G401 (cell line): ENCODE data around the gene C11orf91. TPM values are rescaled to one million over a fixed set of nuclear protein-coding genes. Genes with fewer than 3 reads are reported as not detected.
A peak's percentile ranks its signal among the peaks of the same experiment; 100 is the strongest.
"Not testable (repeated sequence)": the region's sequence is repeated elsewhere in the genome, so short reads cannot be mapped to it uniquely, and the experiment has no call there.

Source experiments
- DNase-seq: peaks from one replicate; pipeline ENCODE4 v3.0.0-alpha.2; 2015; ENCODE audit warnings: low spot score
- in situ Hi-C: cut with HindIII; loops from 2 replicates; pipeline ENCODE4 v1.10.0; 2016; ENCODE audit warnings: low sequenced_read_pairs, mixed read lengths
- total RNA-seq: library from RNA; depleted of rRNA; stranded (reverse); fragments of >200 nt; shearing (Covaris generic); gene quantifications from 2 replicates; pipeline ENCODE4 v1.2.3, GENCODE V29; 2014

C11orf91 gene
- total RNA-seq, 1 experiment from 2014 or later = not detected

DNA sequence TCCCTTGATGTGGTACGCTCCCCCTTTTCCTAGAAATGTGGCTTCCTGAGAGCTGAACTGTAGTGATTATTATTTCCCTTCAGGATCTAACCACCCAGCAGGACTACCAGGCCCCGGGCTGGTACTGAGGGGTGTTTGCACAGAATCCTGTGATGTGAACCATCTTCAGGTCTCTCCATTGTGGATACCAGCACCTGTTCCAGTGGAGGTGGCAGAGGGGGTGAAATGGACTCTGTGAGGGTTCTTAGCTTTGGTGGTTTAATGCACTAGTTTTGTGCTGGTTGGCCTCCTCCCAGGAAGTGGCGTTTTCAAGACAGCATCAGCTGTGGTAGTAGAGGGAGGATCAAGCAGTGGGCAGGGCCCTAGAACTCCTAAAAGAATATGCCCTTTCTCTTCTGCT is 18.6 kb downstream of the C11orf91 start:
- DNase-seq = no peak
- in situ Hi-C loops = no loop called here

GRCh38 chr11:33678616-33679015 is 22.0 kb downstream of the C11orf91 start:
- in situ Hi-C loops, DNase-seq: not testable (repeated sequence)

- in situ Hi-C loops = no loop called here
- no peak for DNase-seq
Measured at GRCh38 chr11:33674035-33674814, 26.4 kb downstream of the C11orf91 start.

DNA sequence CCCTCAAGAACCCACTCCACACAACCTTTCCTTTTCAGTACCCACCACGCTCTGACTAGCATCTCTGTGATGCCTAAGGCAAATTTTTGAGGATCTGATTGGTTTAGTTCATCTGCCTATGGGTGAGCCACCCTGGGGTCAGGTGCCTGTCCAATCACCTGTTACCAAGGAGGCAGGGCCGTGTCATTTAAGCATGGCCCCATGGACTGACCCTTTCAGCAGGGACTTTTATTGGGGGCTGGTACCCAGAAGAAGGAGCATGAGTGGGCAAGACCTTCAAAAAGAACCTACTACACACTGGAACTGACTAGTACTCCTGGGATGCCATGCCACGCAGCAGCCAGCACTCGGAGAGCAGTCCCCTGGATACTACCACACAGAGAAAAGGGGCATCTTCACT is 28.4 kb downstream of the C11orf91 start:
- in situ Hi-C loops = no loop called here
- DNase-seq = no peak

- in situ Hi-C loops = no loop called here
Measured at GRCh38 chr11:33670250-33671011, 30.2 kb downstream of the C11orf91 start.

DNA sequence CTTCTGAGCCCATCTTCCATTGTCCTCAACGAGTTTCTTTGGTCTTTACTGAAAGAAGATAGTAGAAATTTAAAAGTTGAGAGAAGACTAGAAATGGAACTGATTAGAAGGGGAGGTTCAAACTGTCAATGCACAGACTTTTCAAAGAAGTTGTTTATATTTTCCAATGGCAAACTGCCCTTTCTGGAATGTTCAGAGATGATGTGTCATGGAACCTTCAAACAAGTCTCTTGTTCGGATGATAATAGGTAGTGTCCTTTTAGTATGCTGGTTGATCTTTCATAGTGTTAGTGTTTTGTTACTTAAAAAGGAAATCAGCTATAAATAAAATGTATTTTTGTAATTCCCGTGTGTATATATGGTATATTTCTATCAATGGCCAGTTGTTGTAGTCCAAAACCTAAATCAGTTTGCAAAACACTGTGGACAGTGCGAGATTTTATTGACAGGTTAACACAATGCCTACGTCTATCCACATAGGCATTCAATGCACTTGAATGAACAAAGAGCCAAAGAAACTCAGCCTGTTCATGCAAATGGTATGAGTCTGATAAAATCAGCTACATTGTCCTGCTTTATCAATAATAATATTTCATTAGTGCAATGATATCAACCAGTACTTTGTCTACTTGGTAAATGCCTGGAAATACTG is 30.9 kb downstream of the C11orf91 start:
- DNase-seq = no peak
- in situ Hi-C loops = no loop called here

More at GRCh38 chr11:33670250-33671011, 30.2 kb downstream of the C11orf91 start:
- no peak for DNase-seq

GRCh38 chr11:33668951-33669596 is 31.6 kb downstream of the C11orf91 start:
- no peak for DNase-seq
- in situ Hi-C loops = no loop called here

- no peak for DNase-seq
- in situ Hi-C loops = no loop called here
Measured at GRCh38 chr11:33668468-33668825, 32.2 kb downstream of the C11orf91 start.

GRCh38 chr11:33667819-33668467 is 32.7 kb downstream of the C11orf91 start:
- in situ Hi-C loops = no loop called here
- no peak for DNase-seq

DNA sequence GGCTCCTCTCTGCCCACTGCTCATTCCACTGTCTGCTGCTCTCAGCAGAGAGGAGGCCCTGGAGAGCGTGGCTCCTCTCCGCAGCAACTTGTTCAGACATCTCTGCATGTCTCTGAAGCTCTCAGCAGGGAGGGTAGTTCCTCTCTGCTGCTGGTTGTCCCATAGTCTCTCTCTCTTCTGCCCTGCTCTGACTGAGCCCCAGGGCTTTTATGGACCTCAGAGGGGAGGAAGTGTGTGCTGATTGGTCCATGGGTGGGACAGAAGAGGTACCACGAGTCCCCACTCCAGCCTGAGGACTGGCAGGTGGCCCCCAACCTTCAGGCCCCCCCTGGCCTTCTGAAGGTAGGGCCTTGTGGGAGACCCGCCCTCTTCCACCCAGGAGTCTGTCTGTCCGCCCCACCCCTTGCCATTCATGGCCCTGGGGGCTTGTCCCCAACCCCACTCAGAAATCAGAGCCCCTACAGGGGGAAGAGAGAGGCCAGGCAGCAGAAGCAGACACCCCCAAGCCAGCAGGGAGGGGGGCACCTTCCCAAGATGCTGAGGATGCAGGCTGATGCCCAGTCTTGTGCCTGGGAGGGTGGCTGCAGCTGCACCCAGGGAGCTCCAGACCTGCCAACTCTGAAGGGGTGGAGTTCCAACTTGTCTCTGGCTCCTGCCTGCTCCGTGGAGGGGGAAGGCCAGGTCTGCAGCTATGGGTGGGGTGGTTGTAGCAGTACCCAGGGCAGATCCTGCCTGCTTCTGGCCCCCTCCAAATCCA is 35.1 kb downstream of the C11orf91 start:
- no peak for DNase-seq
- in situ Hi-C loops = no loop called here

- DNase-seq = no peak
- in situ Hi-C loops = no loop called here
Measured at GRCh38 chr11:33664827-33665226, 35.8 kb downstream of the C11orf91 start.

DNA sequence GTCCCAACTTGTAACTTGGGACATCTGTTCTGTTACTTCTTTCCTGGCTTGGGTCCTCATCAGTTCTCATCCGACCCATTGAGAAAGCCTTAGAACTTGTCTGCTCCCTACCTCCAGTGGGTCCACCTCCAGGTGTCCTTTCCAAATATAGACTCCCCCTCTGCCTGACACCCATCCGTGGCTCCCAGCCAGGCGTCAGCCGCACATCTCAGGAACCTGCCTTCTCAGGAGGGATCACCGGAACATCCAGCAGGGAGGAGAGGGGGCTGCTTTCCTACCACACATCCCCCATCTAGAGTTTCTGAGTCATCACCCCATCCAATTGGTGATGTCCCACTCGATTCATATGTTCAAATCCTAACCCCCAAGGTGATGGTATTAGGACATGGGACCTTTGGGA is 36.5 kb downstream of the C11orf91 start:
- in situ Hi-C loops = no loop called here
- no peak for DNase-seq

GRCh38 chr11:33663121-33663520 is 37.5 kb downstream of the C11orf91 start:
- DNase-seq = peak; percentile 97
- in situ Hi-C loops = no loop called here

DNA sequence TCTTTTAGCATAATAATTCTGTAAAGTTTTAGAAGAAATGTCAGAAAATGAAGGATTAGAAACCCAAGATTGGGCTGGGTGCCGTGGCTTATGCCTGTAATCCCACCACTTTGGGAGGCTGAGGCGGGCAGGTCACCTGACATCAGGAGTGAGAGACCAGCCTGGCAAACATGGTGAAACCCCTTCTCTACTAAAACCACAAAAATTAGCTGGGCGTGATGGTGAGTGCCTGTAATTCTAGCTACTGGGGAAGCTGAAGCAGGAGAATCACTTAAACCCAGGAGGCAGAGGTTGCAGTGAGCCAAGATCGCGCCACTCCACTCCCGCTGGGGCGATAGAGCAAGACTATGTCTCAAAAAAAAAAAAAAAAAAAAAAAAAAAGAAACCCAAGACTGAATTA is 39.1 kb downstream of the C11orf91 start:
- DNase-seq, in situ Hi-C loops: not testable (repeated sequence)

- DNase-seq = no peak
- in situ Hi-C loops = no loop called here
Measured at GRCh38 chr11:33660962-33661361, 39.7 kb downstream of the C11orf91 start.

- no peak for DNase-seq
- in situ Hi-C loops = no loop called here
Measured at GRCh38 chr11:33659370-33660139, 41.1 kb downstream of the C11orf91 start.

- in situ Hi-C loops = no loop called here
- DNase-seq = peak; percentile 68
Measured at GRCh38 chr11:33658195-33658900, 42.3 kb downstream of the C11orf91 start.
